ENCODE measurements around the gene RNF20.
A peak's percentile ranks its signal among the peaks of the same experiment; 100 is the strongest.
"Not testable (repeated sequence)": the region's sequence is repeated elsewhere in the genome, so short reads cannot be mapped to it uniquely, and the experiment has no call there.

Gene RNF20

GRCh38 chr9:101536938-101537337 is 3.3 kb downstream of the RNF20 start:
- no peak for DNase-seq (ENCODE audit: low read depth, low spot score)

DNA sequence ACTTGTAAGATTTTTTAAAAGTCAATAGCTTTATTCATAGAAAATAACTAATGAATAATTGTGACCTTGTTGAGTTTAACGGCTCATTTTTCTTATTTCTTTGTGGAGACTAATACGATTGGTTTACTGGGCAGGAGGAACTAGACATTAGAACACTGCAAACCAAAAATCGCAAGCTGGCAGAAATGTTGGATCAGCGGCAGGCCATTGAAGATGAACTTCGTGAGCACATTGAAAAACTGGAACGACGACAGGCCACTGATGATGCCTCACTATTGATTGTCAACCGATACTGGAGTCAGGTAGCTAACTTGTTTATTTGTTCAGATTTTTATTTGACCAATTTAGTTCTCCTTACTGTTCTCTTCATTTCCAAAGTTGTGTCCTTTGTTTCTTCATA is 6.4 kb downstream of the RNF20 start:
- no peak for DNase-seq (ENCODE audit: low read depth, low spot score)

DNA sequence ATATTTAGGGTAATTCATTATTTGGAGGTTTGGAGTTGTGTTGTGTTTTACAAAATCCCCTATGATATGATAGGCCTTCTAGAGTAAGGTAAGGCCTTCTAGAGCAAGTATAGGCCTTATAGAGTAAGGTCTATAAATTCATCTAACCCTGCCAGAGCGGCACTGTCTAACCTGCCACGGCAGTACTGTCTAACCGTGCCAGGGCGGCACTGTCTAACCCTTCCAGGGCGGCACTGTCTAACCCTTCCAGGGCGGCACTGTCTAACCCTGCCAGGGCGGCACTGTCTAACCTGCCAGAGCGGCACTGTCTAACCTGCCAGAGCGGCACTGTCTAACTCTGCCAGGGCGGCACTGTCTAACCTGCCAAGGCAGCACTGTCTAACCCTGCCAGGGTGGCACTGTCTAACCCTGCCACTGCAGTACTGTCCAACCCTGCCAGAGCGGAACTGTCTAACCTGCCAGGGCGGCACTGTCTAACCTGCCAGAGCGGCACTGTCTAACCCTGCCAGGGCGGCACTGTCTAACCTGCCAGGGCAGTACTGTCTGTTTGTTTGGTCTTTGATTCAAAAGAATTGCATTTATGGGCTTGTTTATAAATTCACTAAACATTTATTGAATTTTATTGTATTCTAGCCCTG is 9.6 kb downstream of the RNF20 start:
- DNase-seq (ENCODE audit: low read depth, low spot score): no peak

- DNase-seq (ENCODE audit: low read depth, low spot score): not testable (repeated sequence)
Measured at GRCh38 chr9:101549472-101550098, 15.9 kb downstream of the RNF20 start.

GRCh38 chr9:101561740-101562139 is 28.1 kb downstream of the RNF20 start:
- no peak for DNase-seq (ENCODE audit: low read depth, low spot score)

- no peak for DNase-seq (ENCODE audit: low read depth, low spot score)
Measured at GRCh38 chr9:101562966-101563365, 29.3 kb downstream of the RNF20 start.

- DNase-seq (ENCODE audit: low read depth, low spot score): no peak
Measured at GRCh38 chr9:101564252-101564651, 30.6 kb downstream of the RNF20 start.

DNA sequence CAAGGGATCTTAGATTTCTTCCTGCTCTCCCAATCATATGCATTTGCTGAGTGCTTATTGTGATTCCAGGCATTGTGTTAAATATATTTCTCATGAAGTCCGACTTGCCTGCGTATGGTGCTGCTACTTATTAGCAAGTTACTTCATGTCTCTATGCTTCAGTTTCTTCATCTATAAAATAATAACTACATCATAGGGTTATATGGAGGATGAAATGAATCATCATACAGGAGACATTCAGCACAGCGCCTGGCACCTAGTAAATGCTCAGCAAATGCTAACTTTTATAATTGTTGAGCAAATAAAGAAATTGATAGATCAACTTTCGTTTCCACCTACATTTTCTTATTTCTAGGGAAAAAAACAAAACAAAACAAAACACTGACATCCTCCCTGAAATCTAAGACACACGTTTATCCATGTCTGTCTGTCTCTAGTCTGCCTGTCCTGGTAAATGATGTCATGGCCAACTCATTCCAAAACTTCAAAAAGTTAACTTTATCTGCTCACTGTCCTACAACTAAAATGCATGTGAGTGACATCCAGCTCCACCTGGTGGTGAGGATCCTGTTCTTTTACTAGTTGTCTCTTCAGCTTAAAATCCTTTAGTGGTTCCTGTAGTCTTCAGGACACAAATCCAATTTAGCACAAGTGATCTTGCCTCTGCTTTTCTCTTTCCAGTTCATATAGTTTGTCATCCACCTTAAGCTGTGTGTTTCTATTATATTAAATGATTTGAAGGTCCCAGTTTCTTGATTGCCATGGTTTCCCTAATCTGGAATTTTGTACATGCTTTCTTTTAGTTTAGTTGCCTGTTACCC is 33.5 kb downstream of the RNF20 start:
- peak; percentile 23 for DNase-seq (ENCODE audit: low read depth, low spot score)

GRCh38 chr9:101567725-101568350 is 34.2 kb downstream of the RNF20 start:
- DNase-seq (ENCODE audit: low read depth, low spot score): no peak

DNA sequence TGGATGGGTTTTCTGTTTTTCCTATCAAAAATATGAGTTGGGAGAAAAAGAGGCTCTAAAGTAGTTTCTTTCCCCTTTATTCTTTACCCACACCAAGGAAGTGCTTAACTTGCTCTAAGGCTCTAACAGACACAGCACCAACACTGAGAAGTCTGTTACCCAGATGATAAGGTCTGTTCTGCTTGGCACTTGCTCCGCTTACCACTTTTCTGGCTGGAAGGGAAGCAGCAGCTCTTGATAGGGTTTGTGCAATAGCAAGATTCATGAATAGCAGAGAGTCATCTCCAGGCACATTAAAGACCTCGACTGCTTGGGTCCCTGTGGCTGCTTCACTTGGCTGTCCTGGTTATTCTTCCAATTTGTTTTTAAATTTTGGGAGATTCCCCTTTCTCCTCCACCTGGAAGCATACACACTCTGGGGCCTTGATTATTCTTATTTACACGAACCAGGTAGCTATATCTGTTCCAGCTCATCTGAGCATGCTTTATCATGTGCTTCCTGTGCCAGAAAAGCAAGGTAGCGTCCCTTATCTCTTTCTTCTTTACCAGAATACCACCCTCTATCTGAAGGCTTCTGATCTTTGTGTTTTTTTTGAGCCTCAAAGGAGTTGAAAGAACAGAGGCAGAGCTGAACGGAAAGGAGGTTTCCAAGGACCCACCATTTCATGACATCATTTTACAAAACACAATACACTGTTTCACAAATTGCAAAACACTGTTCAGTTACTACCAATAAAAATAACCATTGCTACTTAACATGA is 36.3 kb downstream of the RNF20 start:
- no peak for DNase-seq (ENCODE audit: low read depth, low spot score)

DNA sequence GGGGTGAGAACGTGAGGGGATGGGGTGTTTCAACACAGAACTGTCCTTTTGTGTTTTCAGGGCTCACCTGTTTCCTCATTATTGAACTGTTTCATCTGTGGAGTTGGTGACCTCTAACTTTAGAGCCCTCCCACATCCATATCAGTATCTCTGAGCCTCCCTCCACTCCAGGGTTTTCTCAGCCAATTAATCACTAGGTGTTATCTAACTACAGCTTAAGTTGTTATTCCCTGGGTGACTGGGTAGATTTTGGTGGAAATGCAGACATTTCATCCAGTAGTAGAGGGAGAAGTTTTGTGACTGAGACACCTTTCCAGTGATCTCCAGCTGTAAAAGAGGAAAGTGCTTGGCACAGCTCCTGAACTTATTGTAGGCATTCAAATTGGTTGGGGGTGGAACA is 37.5 kb downstream of the RNF20 start:
- no peak for DNase-seq (ENCODE audit: low read depth, low spot score)

DNA sequence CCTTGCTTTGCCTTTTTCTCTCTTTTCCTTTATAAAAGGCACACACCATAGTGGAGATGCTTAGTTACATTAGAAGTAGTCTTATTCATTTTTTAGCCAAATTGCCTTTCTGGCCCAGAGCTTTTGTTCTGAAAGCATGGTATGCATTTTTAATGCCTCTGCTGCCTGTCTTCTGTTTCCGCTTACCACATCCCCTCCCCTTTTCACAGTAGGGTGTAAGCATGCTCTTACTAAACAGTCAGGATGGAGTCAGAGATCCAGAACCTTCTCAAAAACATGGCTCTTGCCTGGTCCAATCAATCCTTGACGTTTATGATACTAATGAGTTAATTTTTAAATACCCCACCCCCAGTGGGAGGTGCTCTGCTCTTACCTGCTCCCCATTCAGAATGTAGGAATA is 38.7 kb downstream of the RNF20 start:
- no peak for DNase-seq (ENCODE audit: low read depth, low spot score)

- no peak for DNase-seq (ENCODE audit: low read depth, low spot score)
Measured at GRCh38 chr9:101574731-101575333, 41.2 kb downstream of the RNF20 start.

DNA sequence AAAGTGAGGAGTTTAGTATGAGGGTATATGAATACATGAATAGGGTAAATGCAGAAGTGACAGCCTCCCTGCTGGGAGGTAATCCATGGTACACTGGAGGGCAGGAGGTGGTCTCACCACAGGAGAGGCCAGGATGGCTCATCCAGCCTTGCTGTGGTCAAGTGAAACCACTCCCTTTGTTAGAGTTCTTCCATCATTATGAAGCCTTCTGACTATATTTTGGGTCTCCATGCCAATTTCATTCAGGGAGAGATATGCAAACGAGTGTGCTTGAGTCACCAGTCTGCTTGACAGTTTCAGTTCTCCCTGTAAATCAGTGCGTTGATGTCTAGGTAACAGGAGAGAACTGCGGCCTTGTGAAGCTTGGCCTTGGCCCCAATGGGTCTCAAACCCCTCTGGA is 44.7 kb downstream of the RNF20 start:
- no peak for DNase-seq (ENCODE audit: low read depth, low spot score)

GRCh38 chr9:101579711-101580545 is 46.3 kb downstream of the RNF20 start:
- DNase-seq (ENCODE audit: low read depth, low spot score): no peak

DNA sequence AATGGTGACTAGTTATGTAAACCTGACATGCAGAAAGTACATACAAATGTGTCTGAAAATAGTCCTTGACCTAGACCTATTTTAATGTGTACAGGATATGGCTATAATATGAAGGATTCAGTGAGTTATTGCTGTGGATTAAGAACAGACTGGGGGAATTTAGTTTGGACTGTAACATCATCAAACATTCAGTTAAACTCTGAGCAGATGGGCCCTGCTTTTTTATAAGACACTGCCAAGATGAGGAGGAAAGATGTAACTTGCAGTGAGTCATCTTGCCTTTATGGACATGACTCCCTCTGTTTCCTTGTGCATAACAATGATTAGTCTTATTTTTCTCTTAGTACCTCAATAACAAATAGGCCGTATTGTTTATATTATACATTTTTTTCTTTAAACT is 48.9 kb downstream of the RNF20 start:
- no peak for DNase-seq (ENCODE audit: low read depth, low spot score)

GRCh38 chr9:101585740-101586139 is 52.1 kb downstream of the RNF20 start:
- no peak for DNase-seq (ENCODE audit: low read depth, low spot score)

- DNase-seq (ENCODE audit: low read depth, low spot score): no peak
Measured at GRCh38 chr9:101586651-101587050, 53.0 kb downstream of the RNF20 start.

- no peak for DNase-seq (ENCODE audit: low read depth, low spot score)
Measured at GRCh38 chr9:101587332-101588043, 53.8 kb downstream of the RNF20 start.

- DNase-seq (ENCODE audit: low read depth, low spot score): not testable (repeated sequence)
Measured at GRCh38 chr9:101590074-101590473, 56.4 kb downstream of the RNF20 start.

All from smooth muscle cell of the brain vasculature (primary cell).